Measurements from ENCODE around the gene RNLS.

The RNLS gene

DNA sequence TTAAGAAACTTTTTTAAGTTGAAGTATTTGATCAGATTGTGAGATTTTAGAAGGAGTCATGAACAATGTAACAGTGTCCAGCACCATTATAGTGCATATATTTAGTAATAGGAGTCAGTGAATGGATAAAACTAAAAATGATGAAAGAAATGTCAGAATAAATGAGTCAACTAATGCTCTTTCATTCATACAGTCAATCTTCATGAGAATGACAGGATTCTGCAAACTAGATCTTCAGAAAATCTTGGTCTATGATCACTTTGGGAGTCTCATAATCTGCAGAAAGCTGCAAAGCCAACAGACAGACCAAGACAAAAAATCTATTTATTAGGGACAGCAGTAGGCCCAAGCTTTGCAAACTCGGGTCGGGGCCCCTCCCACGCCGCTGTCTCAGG, 710 bp downstream of the RNLS start:
- Histone ChIP-seq H3K27ac (ENCODE audit: low read depth, low read length, poor library complexity, severe bottlenecking) (no peak overlapping the region), H2AFZ (ENCODE audit: low read length) (peak overlapping the region; percentile 98), H3K27me3 (ENCODE audit: insufficient read depth, low read length) (no peaks in the 10 kb centered on the region), H3F3A (ENCODE audit: insufficient read depth, low read length) (no peaks in the 10 kb centered on the region), H3K36me3 (ENCODE audit: insufficient read depth, low read length) (no peaks in the 10 kb centered on the region), H4K20me1 (ENCODE audit: insufficient read depth, low read length) (no peaks in the 10 kb centered on the region), H3K79me2 (ENCODE audit: insufficient read depth, low read length) (no peaks in the 10 kb centered on the region), H3K9me2 (ENCODE audit: low read depth, low read length) (no peaks in the 10 kb centered on the region), H3K4me3 (ENCODE audit: low read depth, low read length, poor library complexity, severe bottlenecking) (peak overlapping the region; percentile 59), H3K4me2 (ENCODE audit: low read length) (peak overlapping the region; percentile 68), H3K4me1 (ENCODE audit: insufficient read depth, low read length, severe bottlenecking) (peaks cover 14% of the 10 kb centered on the region), H3K9me3 (ENCODE audit: low read length) (no peaks in the 10 kb centered on the region), H3K9ac (ENCODE audit: low read length) (no peak overlapping the region; the same call in 1 of the 2 replicates)
- no peak for TF ChIP-seq EZH2 (IDR thresholded peaks at IDR 0.05; ENCODE audit: borderline replicate concordance, low read length)
- TF ChIP-seq, protein P1, sequence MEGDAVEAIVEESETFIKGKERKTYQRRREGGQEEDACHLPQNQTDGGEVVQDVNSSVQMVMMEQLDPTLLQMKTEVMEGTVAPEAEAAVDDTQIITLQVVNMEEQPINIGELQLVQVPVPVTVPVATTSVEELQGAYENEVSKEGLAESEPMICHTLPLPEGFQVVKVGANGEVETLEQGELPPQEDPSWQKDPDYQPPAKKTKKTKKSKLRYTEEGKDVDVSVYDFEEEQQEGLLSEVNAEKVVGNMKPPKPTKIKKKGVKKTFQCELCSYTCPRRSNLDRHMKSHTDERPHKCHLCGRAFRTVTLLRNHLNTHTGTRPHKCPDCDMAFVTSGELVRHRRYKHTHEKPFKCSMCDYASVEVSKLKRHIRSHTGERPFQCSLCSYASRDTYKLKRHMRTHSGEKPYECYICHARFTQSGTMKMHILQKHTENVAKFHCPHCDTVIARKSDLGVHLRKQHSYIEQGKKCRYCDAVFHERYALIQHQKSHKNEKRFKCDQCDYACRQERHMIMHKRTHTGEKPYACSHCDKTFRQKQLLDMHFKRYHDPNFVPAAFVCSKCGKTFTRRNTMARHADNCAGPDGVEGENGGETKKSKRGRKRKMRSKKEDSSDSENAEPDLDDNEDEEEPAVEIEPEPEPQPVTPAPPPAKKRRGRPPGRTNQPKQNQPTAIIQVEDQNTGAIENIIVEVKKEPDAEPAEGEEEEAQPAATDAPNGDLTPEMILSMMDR (IDR thresholded peaks at IDR 0.05; ENCODE audit: low read length), result no peak

DNA sequence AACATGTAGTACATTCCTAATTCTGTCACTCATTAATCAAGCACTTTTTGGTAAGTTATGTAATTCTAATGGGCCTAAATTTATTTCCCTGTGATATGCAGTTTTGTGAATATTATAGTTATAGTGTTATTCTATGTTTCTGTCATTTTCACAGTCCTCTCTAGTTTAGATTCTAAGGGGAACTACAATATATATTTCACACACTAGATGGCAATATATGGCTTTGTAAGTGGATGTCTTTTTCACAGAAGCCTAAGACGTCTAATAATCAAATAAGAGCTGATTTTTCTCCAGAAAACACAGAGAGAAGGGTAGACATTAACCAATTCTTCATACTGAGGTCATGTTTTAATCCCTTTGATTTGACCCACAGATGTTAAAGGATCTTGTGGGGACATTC, 18.0 kb downstream of the RNLS start:
- H4K20me1 ChIP-seq (ENCODE audit: insufficient read depth, low read length), result no peaks in the 10 kb centered on the region
- H3K4me1 ChIP-seq (ENCODE audit: insufficient read depth, low read length, severe bottlenecking), result no peaks in the 10 kb centered on the region
- H3K36me3 ChIP-seq (ENCODE audit: insufficient read depth, low read length), result no peaks in the 10 kb centered on the region
- no peak overlapping the region for H3K9ac ChIP-seq (ENCODE audit: low read length)
- H3K9me2 ChIP-seq (ENCODE audit: low read depth, low read length), result no peaks in the 10 kb centered on the region
- no peak overlapping the region for H3K27ac ChIP-seq (ENCODE audit: low read depth, low read length, poor library complexity, severe bottlenecking)
- TF ChIP-seq EZH2 (IDR thresholded peaks at IDR 0.05; ENCODE audit: borderline replicate concordance, low read length), result no peak
- TF ChIP-seq, protein P1 (IDR thresholded peaks at IDR 0.05; ENCODE audit: low read length), result peak; percentile 40; the same call in 1 of the 2 replicates
- H3K4me3 ChIP-seq (ENCODE audit: low read depth, low read length, poor library complexity, severe bottlenecking), result no peak overlapping the region
- no peaks in the 10 kb centered on the region for H3K9me3 ChIP-seq (ENCODE audit: low read length)
- H3K79me2 ChIP-seq (ENCODE audit: insufficient read depth, low read length), result no peaks in the 10 kb centered on the region
- no peak overlapping the region for H3K4me2 ChIP-seq (ENCODE audit: low read length)
- H3F3A ChIP-seq (ENCODE audit: insufficient read depth, low read length), result no peaks in the 10 kb centered on the region
- no peak overlapping the region for H2AFZ ChIP-seq (ENCODE audit: low read length)
- H3K27me3 ChIP-seq (ENCODE audit: insufficient read depth, low read length), result no peaks in the 10 kb centered on the region

DNA sequence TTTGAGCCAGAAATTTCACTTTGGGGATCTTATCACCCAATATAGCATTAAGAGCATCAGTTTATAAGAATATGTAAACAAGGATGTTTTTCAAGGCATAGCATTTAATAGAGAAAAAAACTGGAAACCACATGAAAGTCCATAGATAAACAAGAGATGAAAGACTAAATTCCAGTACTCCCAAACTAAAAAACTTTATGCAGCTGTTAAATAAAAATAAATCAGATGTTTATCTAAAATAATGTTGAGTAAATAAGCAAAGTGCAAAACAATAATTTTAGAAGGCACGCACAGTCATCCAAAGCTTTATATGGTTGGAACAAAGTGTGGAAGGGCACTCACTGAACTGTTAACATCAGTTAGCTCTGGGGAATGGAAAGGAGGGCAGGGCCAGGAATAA, 21.0 kb downstream of the RNLS start:
- no peak for TF ChIP-seq EZH2 (IDR thresholded peaks at IDR 0.05; ENCODE audit: borderline replicate concordance, low read length)
- TF ChIP-seq, protein P1 (IDR thresholded peaks at IDR 0.05; ENCODE audit: low read length), result no peak
- no peaks in the 10 kb centered on the region for H3K36me3 ChIP-seq (ENCODE audit: insufficient read depth, low read length)
- H3K9me3 ChIP-seq (ENCODE audit: low read length), result no peaks in the 10 kb centered on the region
- H3K9me2 ChIP-seq (ENCODE audit: low read depth, low read length), result no peaks in the 10 kb centered on the region
- H3K4me1 ChIP-seq (ENCODE audit: insufficient read depth, low read length, severe bottlenecking), result no peaks in the 10 kb centered on the region
- H3K4me3 ChIP-seq (ENCODE audit: low read depth, low read length, poor library complexity, severe bottlenecking), result no peak overlapping the region
- no peak overlapping the region for H2AFZ ChIP-seq (ENCODE audit: low read length)
- H3K27ac ChIP-seq (ENCODE audit: low read depth, low read length, poor library complexity, severe bottlenecking), result no peak overlapping the region
- H4K20me1 ChIP-seq (ENCODE audit: insufficient read depth, low read length), result no peaks in the 10 kb centered on the region
- H3K9ac ChIP-seq (ENCODE audit: low read length), result no peak overlapping the region
- no peaks in the 10 kb centered on the region for H3K27me3 ChIP-seq (ENCODE audit: insufficient read depth, low read length)
- H3K79me2 ChIP-seq (ENCODE audit: insufficient read depth, low read length), result no peaks in the 10 kb centered on the region
- H3K4me2 ChIP-seq (ENCODE audit: low read length), result no peak overlapping the region
- H3F3A ChIP-seq (ENCODE audit: insufficient read depth, low read length), result no peaks in the 10 kb centered on the region

Measured in OCI-LY1 (cell line).